Right cardiac atrium (tissue), 5 donors: Measurements from ENCODE around the gene SHC3. TPM values are rescaled to one million over a fixed set of nuclear protein-coding genes. Genes with fewer than 3 reads are reported as not detected.
A peak's percentile ranks its signal among the peaks of the same experiment; 100 is the strongest.

ENCODE experiments used
- ATAC-seq, 2 donors: fragments of 200-7000 bp; cut with Tn5 transposase; one replicate each; pipeline versions ENCODE4 v1.8.0 to v1.9.1; 2020; ENCODE audit warnings: moderate library complexity in 2 of 2, mild to moderate bottlenecking in 1 of 2
- DNase-seq, 3 donors: peaks; one replicate each; pipeline ENCODE4 v3.0.0-alpha.2; 2020
- H3K27ac ChIP-seq: one replicate; pipeline ENCODE4 v1.5.1; 2013; ENCODE audit warnings: mild to moderate bottlenecking, low read length, control low read depth, moderate library complexity
- H3K27me3 ChIP-seq: one replicate; pipeline ENCODE4 v1.6.1; 2013; ENCODE audit not compliant: control insufficient read depth, insufficient read depth
- H3K4me1 ChIP-seq: one replicate; pipeline ENCODE4 v1.6.1; 2013; ENCODE audit warnings: low read length; ENCODE audit not compliant: control insufficient read depth, insufficient read depth
- H3K4me3 ChIP-seq: one replicate; pipeline ENCODE4 v1.5.1; 2013; ENCODE audit warnings: low read length, control low read depth
- H3K9me3 ChIP-seq: one replicate; pipeline ENCODE4 v1.6.1; 2013; ENCODE audit warnings: low read length; ENCODE audit not compliant: control insufficient read depth
- WGBS: extraction: QIAGEN DNeasy Blood & Tissue Kit; methylation state at CpG from one replicate; pipeline ENCODE4 v1.1.7; 2013; 5-methylcytosine and 5-hydroxymethylcytosine counted together
- intact Hi-C, 4 donors: fragments of 100-400 bp; cut with DNase I; formaldehyde crosslinking; loops; one replicate each; pipeline versions ENCODE4 v1.11.0 to v1.14.0; 2022 to 2023
- polyA plus RNA-seq: library from polyadenylated mRNA; stranded (reverse); fragments of 200-250 nt; gene quantifications from one replicate; pipeline ENCODE4 v1.2.3, GENCODE V29; 2013
- total RNA-seq, 4 donors: library from RNA; stranded (reverse); fragmentation: NEBNext Ultra II Directional; extraction: Animal tissue kit (Norgen Biotek cat#: 25700); gene quantifications; one replicate each; pipeline ENCODE4 v1.2.1, GENCODE V29; 2021
- donor health status: healthy with polysubstance abuse.
- donor health status: DM: no; HTN: yes; CAD: no.
- donor health status: DM: no; HTN: no; CAD: no.
- donor health status: DM: no; HTN: yes; CAD: no; lungs with severe emphysema.
- donor health status: DM: yes; HTN: yes; CAD: no.

Gene SHC3
- total and polyA plus RNA-seq, 5 donors = 0.29 to 3.1 (median 1.1) TPM

DNA sequence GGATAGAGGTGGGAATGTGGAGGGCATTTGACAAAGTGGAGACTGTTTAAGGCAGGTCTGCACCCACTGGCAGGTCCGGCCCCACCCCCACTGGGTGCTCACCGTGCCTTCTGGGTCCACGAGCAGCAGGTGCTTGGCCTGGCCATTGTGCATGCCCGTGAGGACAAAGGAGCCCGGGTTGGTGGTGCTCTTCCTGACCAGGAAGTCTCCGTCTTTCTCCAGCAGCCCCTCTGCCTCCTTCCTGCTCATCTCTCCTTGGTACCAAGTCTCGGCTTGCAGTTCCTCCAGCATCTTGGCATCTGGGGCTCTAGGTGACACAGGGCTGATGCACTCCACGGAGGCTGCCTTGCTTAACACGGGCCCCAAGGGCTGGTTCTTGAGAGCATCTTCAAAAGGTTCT lies 140.7 kb downstream of the SHC3 start:
- H3K9me3 ChIP-seq = no peaks in the 10 kb centered on the region
- intact Hi-C loops = no loop called here
- WGBS = 92% methylated on average over 9 of the region's 9 CpGs
- no peak for DNase-seq
- H3K4me1 ChIP-seq = peaks cover 3% of the 10 kb centered on the region
- no peak overlapping the region for H3K4me3 ChIP-seq
- ATAC-seq = peak in 1 of 2 donors; percentile 14
- H3K27ac ChIP-seq = no peak overlapping the region
- no peaks in the 10 kb centered on the region for H3K27me3 ChIP-seq

DNA sequence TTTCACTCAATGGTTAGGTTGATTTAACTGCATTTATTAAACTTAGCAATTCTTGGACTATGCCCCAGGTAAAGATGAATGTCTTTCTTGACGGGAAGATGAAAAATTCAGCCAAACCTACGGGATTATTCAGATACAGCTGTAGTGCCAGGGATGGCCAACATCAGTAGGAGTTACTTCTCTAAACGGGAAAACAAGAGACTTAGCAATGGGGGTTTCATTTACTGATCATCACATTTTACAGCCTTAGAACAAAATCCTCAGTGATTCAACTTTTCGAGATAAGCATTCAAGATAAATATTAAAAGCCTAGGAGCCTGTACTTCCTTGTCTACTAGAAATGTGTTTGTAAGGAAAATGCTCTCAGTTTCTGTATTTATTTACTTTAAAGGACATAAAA lies 141.3 kb downstream of the SHC3 start:
- H3K27me3 ChIP-seq = no peaks in the 10 kb centered on the region
- no peak for ATAC-seq

DNA sequence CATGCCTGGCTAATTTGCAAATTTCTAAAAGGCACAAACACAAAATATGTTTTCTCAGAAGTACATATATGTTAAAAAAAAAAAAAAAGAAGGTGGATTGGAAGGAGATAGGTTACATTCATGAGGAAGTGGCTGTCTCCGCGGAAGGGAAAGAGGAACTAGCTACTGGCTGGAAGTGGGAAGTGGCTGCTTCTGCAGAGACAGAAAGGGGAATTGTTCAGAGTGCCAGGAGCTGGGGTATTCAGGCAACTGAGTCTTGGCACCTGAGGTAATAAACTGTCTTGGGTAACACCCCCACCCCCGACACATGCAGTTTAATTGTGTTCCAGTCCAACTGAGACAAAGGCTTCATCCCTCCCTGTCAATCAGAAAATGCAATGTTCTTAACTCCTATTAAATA lies 141.7 kb downstream of the SHC3 start:
- Histone ChIP-seq H3K27me3 (no peaks in the 10 kb centered on the region), H3K9me3 (no peaks in the 10 kb centered on the region), H3K4me1 (peaks cover 3% of the 10 kb centered on the region), H3K4me3 (no peak overlapping the region), H3K27ac (no peak overlapping the region)
- WGBS = 83% methylated on average over 3 of the region's 3 CpGs
- DNase-seq (no peak), ATAC-seq (peak in 1 of 2 donors; percentile 25)
- intact Hi-C loops = no loop called here

More for the DNA sequence above, 141.3 kb downstream of the SHC3 start:
- H3K4me3 ChIP-seq = no peak overlapping the region
- 70% methylated on average over 4 of the region's 4 CpGs for WGBS
- no peak for DNase-seq
- no peak overlapping the region for H3K27ac ChIP-seq
- intact Hi-C loops = no loop called here
- peaks cover 3% of the 10 kb centered on the region for H3K4me1 ChIP-seq
- H3K9me3 ChIP-seq = no peaks in the 10 kb centered on the region

DNA sequence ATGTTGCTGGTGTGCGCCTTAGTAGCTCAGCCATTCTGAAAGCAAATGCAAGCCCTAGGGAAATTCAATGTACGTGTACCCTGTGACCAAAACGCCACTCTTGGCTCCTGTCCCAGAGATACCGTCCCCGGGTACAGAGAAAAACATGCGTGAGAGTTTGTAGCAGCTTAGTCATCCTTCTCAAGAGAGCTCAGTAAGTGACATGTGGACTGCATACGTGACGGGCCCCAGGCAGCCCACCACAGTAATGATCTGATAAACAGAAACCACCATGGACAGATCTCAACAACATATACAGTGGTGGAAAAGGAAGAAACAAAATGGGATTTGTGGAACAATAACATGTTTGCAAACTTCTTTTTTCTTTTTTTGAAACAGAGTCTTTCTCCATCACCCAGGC lies 142.2 kb downstream of the SHC3 start:
- no peak overlapping the region for H3K4me3 ChIP-seq
- 37% methylated on average over 8 of the region's 8 CpGs for WGBS
- peaks cover 3% of the 10 kb centered on the region for H3K4me1 ChIP-seq
- no peaks in the 10 kb centered on the region for H3K9me3 ChIP-seq
- no peaks in the 10 kb centered on the region for H3K27me3 ChIP-seq
- ATAC-seq = peak; percentile 39 to 55
- intact Hi-C loops = no loop called here
- H3K27ac ChIP-seq = no peak overlapping the region
- peak in 1 of 3 donors; percentile 53 for DNase-seq

DNA sequence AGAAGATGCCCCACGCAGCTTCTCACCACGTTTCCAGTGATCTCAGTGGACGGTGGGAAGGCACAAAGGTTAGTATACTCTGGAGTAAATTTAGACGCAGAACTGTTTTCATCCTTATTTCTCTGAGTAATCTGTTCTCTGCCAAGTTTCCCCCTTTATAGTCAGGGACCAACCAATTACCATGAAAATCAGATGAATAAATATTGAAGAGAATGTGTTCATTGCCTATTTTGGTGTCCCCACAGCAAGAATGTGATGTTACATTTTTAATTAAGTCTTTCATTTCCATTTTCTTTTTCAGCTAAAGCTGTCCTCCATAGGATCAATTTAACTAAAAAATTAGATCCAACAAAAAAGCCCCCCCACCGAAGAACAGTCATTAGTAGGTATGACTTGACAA lies 146.0 kb downstream of the SHC3 start:
- H3K4me1 ChIP-seq = no peaks in the 10 kb centered on the region
- no peak overlapping the region for H3K27ac ChIP-seq
- intact Hi-C loops = no loop called here
- H3K27me3 ChIP-seq = no peaks in the 10 kb centered on the region
- WGBS = 86% methylated on average over 5 of the region's 5 CpGs
- no peak overlapping the region for H3K4me3 ChIP-seq
- no peaks in the 10 kb centered on the region for H3K9me3 ChIP-seq
- no peak for DNase-seq
- ATAC-seq = no peak

DNA sequence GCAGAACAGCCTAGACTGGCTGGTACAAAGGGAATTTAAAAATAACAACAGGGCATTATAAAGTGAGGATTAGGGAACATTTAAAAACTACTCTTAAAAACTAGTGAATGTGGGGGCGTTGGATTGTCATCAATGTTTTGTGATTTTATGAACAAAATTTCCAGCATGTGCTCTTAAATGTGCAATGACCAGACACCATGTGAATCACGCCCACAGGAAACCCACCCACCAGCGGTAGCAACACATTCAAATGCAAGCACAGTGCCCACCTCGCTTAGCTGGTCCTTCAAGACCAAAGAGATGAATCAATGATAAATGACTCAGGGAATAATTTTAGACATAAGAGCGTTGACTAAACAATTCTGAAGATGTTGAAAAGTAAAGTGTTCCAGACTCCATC lies 146.4 kb downstream of the SHC3 start:
- ATAC-seq = no peak
- 84% methylated on average over 5 of the region's 5 CpGs for WGBS
- Histone ChIP-seq H3K4me3 (no peak overlapping the region), H3K27ac (no peak overlapping the region), H3K27me3 (no peaks in the 10 kb centered on the region), H3K9me3 (no peaks in the 10 kb centered on the region), H3K4me1 (no peaks in the 10 kb centered on the region)
- no peak for DNase-seq
- intact Hi-C loops = no loop called here

DNA sequence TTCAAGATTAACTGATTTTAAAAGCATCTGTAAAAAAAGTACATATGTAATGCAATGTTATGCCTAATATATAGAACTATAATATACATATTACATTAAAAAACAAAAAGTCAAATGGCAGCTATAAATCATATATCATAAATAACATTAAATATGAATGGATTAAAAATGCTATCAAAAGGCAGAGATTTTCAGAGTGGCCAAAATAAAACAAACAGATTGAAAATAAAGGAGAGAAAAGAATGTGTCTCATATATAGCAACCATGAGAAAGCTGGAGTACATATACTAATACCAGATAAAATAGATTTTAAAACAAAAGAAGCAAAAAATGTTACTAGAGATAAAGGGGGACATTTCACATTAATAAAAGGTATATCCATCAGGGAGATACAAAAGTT lies 148.8 kb downstream of the SHC3 start:
- intact Hi-C loops = no loop called here
- H3K4me3 ChIP-seq = no peak overlapping the region
- no peaks in the 10 kb centered on the region for H3K27me3 ChIP-seq
- no peaks in the 10 kb centered on the region for H3K4me1 ChIP-seq
- no peak for ATAC-seq
- H3K27ac ChIP-seq = no peak overlapping the region
- H3K9me3 ChIP-seq = no peaks in the 10 kb centered on the region
- no peak for DNase-seq

DNA sequence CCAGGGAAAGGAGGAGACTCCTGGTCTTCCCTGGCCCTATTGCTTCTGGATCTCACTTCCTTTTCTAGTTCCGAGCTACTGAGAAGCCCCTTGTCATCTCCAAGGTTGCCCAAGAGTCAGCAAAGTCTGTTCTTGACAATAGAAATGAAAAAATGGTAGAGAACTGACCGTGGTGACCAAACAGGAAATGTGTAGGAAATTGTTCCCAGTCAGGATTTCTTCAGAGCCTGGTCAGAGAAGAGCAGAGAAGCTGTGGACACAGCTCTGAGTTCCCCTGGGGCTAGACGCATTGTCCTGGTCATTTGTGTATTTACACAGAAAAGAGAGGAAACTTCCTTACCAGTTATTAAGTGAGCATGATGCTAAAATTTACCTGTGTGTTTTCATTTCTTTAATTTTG lies 151.7 kb downstream of the SHC3 start:
- no peaks in the 10 kb centered on the region for H3K27me3 ChIP-seq
- 46% methylated on average over 3 of the region's 3 CpGs for WGBS
- intact Hi-C loops = no loop called here

DNA sequence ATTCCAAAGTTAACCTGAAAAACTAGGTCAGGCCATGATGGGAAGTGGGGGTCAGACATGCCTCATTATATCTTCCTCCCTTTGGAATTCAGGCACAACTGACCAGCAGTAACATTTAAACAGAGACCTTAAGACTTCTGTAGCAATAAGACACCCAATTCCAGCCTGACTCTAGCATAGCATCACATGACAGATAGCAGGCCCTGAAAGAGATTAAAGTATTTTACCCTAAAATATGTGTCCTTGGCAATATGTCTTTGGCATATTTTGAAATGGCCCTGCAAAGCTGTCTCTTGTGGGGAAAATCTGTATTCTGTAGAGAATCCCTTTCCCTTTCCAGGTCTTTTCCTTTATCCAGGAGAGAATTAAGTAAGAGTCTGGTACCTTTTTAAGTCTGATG lies 153.1 kb downstream of the SHC3 start:
- no peaks in the 10 kb centered on the region for H3K9me3 ChIP-seq
- intact Hi-C loops = no loop called here
- peaks cover 11% of the 10 kb centered on the region for H3K4me1 ChIP-seq
- H3K27ac ChIP-seq = no peak overlapping the region
- no peak overlapping the region for H3K4me3 ChIP-seq
- no peaks in the 10 kb centered on the region for H3K27me3 ChIP-seq
- ATAC-seq = no peak
- no peak for DNase-seq

More for the DNA sequence above, 151.7 kb downstream of the SHC3 start:
- no peaks in the 10 kb centered on the region for H3K9me3 ChIP-seq
- peaks cover 6% of the 10 kb centered on the region for H3K4me1 ChIP-seq
- DNase-seq (no peak), ATAC-seq (no peak)
- no peak overlapping the region for H3K27ac ChIP-seq
- H3K4me3 ChIP-seq = no peak overlapping the region

DNA sequence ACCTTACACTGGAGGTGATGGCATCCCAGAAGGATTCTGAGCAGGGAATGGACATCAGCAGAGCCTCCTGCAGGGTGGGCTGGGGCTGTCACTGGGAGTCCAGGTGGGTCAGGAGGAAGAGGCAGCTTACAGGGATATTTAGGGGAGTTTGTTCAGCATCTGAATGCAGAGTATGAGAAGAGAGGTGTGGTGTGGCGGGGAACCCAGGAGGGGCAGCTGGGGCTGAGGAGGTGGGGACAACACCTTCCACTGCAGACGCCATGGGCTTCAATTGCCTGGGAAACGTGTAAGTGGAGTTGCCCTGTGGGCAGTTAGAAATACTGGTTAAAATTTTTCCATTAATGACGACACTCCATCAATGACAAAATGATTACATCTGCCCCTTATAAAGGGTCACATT lies 153.9 kb downstream of the SHC3 start:
- Histone ChIP-seq H3K27ac (no peak overlapping the region), H3K4me3 (no peak overlapping the region), H3K4me1 (peaks cover 11% of the 10 kb centered on the region), H3K27me3 (no peaks in the 10 kb centered on the region), H3K9me3 (no peaks in the 10 kb centered on the region)
- 88% methylated on average over 4 of the region's 4 CpGs for WGBS
- ATAC-seq = no peak
- intact Hi-C loops = no loop called here
- no peak for DNase-seq

DNA sequence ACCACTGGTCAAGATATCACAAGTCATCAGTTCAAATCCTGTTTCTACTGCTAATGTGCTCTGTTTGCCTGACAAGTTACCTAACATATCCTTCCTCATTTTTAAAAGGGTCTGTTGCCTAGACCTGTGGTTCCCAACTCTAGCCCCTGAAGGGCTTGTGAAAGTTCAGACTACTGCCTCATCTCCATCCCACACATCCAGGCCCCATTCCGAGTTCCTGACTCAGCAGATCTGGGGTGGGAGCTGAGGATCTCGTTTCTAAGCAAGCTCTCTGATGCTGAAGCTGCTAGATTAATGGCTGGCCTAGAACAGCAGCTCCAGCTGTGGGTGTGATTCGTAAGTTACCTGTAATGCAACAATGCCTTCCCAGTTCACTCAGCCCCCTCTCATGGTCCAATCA lies 154.9 kb downstream of the SHC3 start:
- Histone ChIP-seq H3K9me3 (no peaks in the 10 kb centered on the region), H3K4me3 (no peak overlapping the region), H3K4me1 (peaks cover 11% of the 10 kb centered on the region), H3K27me3 (no peaks in the 10 kb centered on the region), H3K27ac (no peak overlapping the region)
- 67% methylated on average over 3 of the region's 3 CpGs for WGBS
- ATAC-seq = no peak
- intact Hi-C loops = no loop called here
- DNase-seq = no peak

DNA sequence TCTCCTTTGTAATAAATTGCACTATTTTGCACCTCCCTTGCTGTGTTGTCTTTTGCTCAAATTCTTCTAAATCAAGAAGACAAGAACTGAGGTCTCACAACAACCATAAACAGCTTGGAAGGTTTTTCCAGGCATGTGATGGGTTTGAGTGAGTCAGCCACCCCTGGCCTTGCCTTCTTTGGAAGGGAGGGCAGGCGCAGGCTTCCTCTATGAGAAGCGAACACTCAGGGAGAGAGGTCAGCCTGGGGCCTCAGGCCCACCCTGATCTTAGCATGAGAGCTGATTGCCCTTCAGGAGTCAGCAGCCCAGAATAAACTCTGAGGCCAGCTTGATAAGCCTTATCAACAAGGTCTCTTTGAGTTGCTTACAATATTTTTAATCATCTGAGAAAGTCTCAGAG lies 155.7 kb downstream of the SHC3 start:
- Histone ChIP-seq H3K4me1 (peaks cover 11% of the 10 kb centered on the region), H3K9me3 (no peaks in the 10 kb centered on the region), H3K27ac (peak overlapping the region; percentile 82), H3K27me3 (no peaks in the 10 kb centered on the region), H3K4me3 (no peak overlapping the region)
- WGBS = 32% methylated on average over 2 of the region's 2 CpGs
- intact Hi-C loops = no loop called here
- ATAC-seq (peak; percentile 64 to 84), DNase-seq (peak; percentile 63 to 78 (median 73))
